ENCODE results near the gene GPC1. TPM values are rescaled to one million over a fixed set of nuclear protein-coding genes. Genes with fewer than 3 reads are reported as not detected.

Gene GPC1
- total and polyA plus RNA-seq, 2 donors (not counting 1 experiment from before 2014, with no cell fraction given) = 147 to 218 TPM

- no peak for DNase-seq (ENCODE audit: low read depth in 2 of 2)
- H3K9me3 ChIP-seq (ENCODE audit: control insufficient read depth, insufficient read depth, low read depth, low read length) = no peaks in the 10 kb centered on the region
Measured at GRCh38 chr2:240503375-240503774, 67.9 kb downstream of the GPC1 start.

GRCh38 chr2:240503848-240504247 lies 68.4 kb downstream of the GPC1 start:
- H3K79me2 ChIP-seq (ENCODE audit: control insufficient read depth, insufficient read depth, low read length) = no peaks in the 10 kb centered on the region
- no peaks in the 10 kb centered on the region for H3K9me3 ChIP-seq (ENCODE audit: control insufficient read depth, insufficient read depth, low read depth, low read length)
- H3K4me3 ChIP-seq (replicated peaks in 1 of 4; ENCODE audit: control extremely low read depth in 1 of 4, insufficient read depth in 1 of 4, low read depth in 3 of 4, low read length in 4 of 4) = no peak overlapping the region
- no peak for TF ChIP-seq EZH2 (IDR thresholded peaks at IDR 0.05; ENCODE audit: low read length, missing control alignments)
- TF ChIP-seq CTCF (conservative IDR thresholded peaks at IDR 0.05 in 1 of 2, IDR thresholded peaks at IDR 0.05 in 1 of 2; ENCODE audit: low read depth in 1 of 2, low read length in 2 of 2) = no peak
- no peak overlapping the region for H2AFZ ChIP-seq (ENCODE audit: low read length)
- H3K4me1 ChIP-seq (ENCODE audit: control insufficient read depth, extremely low read depth, insufficient read depth, low read length) = no peaks in the 10 kb centered on the region
- DNase-seq (ENCODE audit: low read depth in 2 of 2) = no peak
- H3K9ac ChIP-seq (ENCODE audit: insufficient read depth, low read length) = no peak overlapping the region
- H3K36me3 ChIP-seq (ENCODE audit: control insufficient read depth, insufficient read depth, low read length) = no peaks in the 10 kb centered on the region
- no peaks in the 10 kb centered on the region for H3K27me3 ChIP-seq (ENCODE audit: control insufficient read depth, insufficient read depth, low read length)
- H4K20me1 ChIP-seq (ENCODE audit: control insufficient read depth, extremely low read depth, insufficient read depth, low read length) = no peaks in the 10 kb centered on the region
- H3K27ac ChIP-seq (ENCODE audit: insufficient read depth, low read length) = no peak overlapping the region
- no peak overlapping the region for H3K4me2 ChIP-seq (ENCODE audit: extremely low read depth, insufficient read depth, low read length)

More at GRCh38 chr2:240503375-240503774, 67.9 kb downstream of the GPC1 start:
- TF ChIP-seq CTCF (conservative IDR thresholded peaks at IDR 0.05 in 1 of 2, IDR thresholded peaks at IDR 0.05 in 1 of 2; ENCODE audit: low read depth in 1 of 2, low read length in 2 of 2) = no peak
- no peak for TF ChIP-seq EZH2 (IDR thresholded peaks at IDR 0.05; ENCODE audit: low read length, missing control alignments)
- Histone ChIP-seq H3K27ac (ENCODE audit: insufficient read depth, low read length) (no peak overlapping the region), H3K79me2 (ENCODE audit: control insufficient read depth, insufficient read depth, low read length) (no peaks in the 10 kb centered on the region), H2AFZ (ENCODE audit: low read length) (no peak overlapping the region), H4K20me1 (ENCODE audit: control insufficient read depth, extremely low read depth, insufficient read depth, low read length) (no peaks in the 10 kb centered on the region), H3K4me1 (ENCODE audit: control insufficient read depth, extremely low read depth, insufficient read depth, low read length) (no peaks in the 10 kb centered on the region), H3K9ac (ENCODE audit: insufficient read depth, low read length) (no peak overlapping the region), H3K4me2 (ENCODE audit: extremely low read depth, insufficient read depth, low read length) (no peak overlapping the region), H3K36me3 (ENCODE audit: control insufficient read depth, insufficient read depth, low read length) (no peaks in the 10 kb centered on the region), H3K4me3 (replicated peaks in 1 of 4; ENCODE audit: control extremely low read depth in 1 of 4, insufficient read depth in 1 of 4, low read depth in 3 of 4, low read length in 4 of 4) (no peak overlapping the region), H3K27me3 (ENCODE audit: control insufficient read depth, insufficient read depth, low read length) (no peaks in the 10 kb centered on the region)

- TF ChIP-seq CTCF (conservative IDR thresholded peaks at IDR 0.05 in 1 of 2, IDR thresholded peaks at IDR 0.05 in 1 of 2; ENCODE audit: low read depth in 1 of 2, low read length in 2 of 2) (no peak), EZH2 (IDR thresholded peaks at IDR 0.05; ENCODE audit: low read length, missing control alignments) (no peak)
Measured at GRCh38 chr2:240505910-240506309, 70.4 kb downstream of the GPC1 start.

More at GRCh38 chr2:240505910-240506309, 70.4 kb downstream of the GPC1 start:
- H3K9ac ChIP-seq (ENCODE audit: insufficient read depth, low read length) = no peak overlapping the region
- no peak for DNase-seq (ENCODE audit: low read depth in 2 of 2)
- H4K20me1 ChIP-seq (ENCODE audit: control insufficient read depth, extremely low read depth, insufficient read depth, low read length) = no peaks in the 10 kb centered on the region
- no peak overlapping the region for H3K4me3 ChIP-seq (replicated peaks in 1 of 4; ENCODE audit: control extremely low read depth in 1 of 4, insufficient read depth in 1 of 4, low read depth in 3 of 4, low read length in 4 of 4)
- H3K4me1 ChIP-seq (ENCODE audit: control insufficient read depth, extremely low read depth, insufficient read depth, low read length) = no peaks in the 10 kb centered on the region
- H3K79me2 ChIP-seq (ENCODE audit: control insufficient read depth, insufficient read depth, low read length) = no peaks in the 10 kb centered on the region
- no peak overlapping the region for H3K27ac ChIP-seq (ENCODE audit: insufficient read depth, low read length)
- H3K9me3 ChIP-seq (ENCODE audit: control insufficient read depth, insufficient read depth, low read depth, low read length) = no peaks in the 10 kb centered on the region
- no peak overlapping the region for H2AFZ ChIP-seq (ENCODE audit: low read length)
- H3K27me3 ChIP-seq (ENCODE audit: control insufficient read depth, insufficient read depth, low read length) = no peaks in the 10 kb centered on the region
- no peaks in the 10 kb centered on the region for H3K36me3 ChIP-seq (ENCODE audit: control insufficient read depth, insufficient read depth, low read length)
- no peak overlapping the region for H3K4me2 ChIP-seq (ENCODE audit: extremely low read depth, insufficient read depth, low read length)

Data from fibroblast of lung (primary cell).